NCI-H526 treated with DMSO at 0.1 percent for 48 hours (cell line): ENCODE measurements around the gene NUBP1.

Source experiments
- DNase-seq: peaks from one replicate; lab custom pipeline; 2025; lab: John Stamatoyannopoulos, UW

NUBP1 gene

GRCh38 chr16:10806698-10807097 is 63.1 kb downstream of the NUBP1 start:
- DNase-seq, result no peak

- no peak for DNase-seq
Measured at GRCh38 chr16:10808218-10808617, 64.6 kb downstream of the NUBP1 start.

DNA sequence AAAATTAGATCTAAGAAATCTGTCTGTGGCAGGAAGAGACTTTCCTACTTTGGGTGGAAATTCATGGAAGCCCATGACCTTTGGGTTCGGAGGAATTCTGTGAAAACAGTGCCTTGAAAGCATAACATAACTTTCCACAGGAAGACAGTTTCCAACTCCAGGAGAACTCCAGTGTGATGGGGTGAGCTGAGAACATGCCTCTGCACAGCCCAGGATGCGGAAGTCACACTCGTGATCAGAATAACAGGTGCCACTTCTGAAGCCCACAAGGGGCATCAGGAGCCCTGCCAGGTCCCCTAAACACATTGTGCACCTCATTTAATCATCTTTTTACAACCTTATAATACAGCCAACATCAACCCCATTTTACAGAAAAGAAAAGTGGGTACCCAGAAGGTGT is 65.2 kb downstream of the NUBP1 start:
- DNase-seq, result no peak

DNA sequence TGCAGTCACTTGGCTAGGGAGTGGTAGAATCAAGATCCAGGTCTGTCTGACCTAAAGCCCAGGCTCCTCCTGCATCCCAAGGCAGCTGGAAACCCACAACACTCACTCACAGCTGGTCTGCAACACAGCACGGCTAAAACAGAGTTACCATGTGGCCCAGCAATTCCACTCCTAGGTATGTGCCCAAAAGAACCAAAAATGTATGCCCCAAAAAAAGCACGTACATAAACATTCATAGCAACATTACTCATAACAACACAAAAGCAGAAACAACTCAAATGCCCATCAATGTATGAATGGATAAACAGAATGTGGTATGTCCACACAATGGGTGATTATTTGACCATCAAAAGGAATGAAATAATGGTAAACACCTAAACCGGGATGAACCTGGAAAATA is 66.1 kb downstream of the NUBP1 start:
- no peak for DNase-seq

DNA sequence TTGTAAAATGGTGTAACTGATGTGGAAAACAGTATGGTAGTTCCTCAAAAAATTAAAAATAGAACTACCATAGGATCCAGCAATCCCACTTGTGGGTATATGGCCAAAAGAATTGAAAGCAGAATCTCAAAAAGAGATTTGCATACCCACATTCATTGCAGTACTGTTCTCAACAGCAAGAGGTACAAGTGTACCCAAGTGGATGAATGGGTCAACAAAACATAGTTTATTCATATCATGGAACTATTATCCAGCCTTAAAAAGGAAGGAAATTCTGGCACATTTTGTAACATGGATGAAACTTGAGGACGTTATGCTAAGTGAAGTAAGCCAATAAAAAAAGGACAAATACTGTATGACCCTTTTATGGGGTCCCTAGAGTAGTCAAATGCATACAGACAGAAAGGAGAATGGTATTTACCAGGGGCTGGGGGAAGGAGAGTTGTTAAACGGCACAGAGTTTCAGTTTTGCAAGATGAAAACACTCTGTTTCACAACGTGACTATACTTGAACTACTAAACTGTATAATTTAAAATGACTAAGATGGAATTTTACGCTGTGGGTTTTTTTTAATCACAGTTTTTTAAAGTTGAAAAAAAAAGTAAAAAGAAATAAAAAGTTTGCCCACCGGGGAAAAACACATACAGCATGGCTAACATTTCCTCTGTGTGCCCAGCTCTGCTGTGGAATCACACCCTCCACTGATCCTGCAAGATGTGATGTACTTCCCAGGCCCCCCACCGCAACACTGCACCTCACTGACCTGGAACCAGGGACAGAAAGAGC is 68.9 kb downstream of the NUBP1 start:
- no peak for DNase-seq

- no peak for DNase-seq
Measured at GRCh38 chr16:10813099-10813455, 69.4 kb downstream of the NUBP1 start.

GRCh38 chr16:10817514-10817913 is 73.9 kb downstream of the NUBP1 start:
- no peak for DNase-seq

- no peak for DNase-seq
Measured at GRCh38 chr16:10817963-10818941, 74.6 kb downstream of the NUBP1 start, which contains the start of gene TVP23A. Gene TVP23A (minus strand): TSS chr16:10818794. CDS start chr16:10818493, 301 bp downstream.
